ENCODE measurements around the gene LAMB4. TPM values are rescaled to one million over a fixed set of nuclear protein-coding genes. Genes with fewer than 3 reads are reported as not detected.

Gene LAMB4
- total and polyA plus RNA-seq, 2 experiments from 2014 or later = not detected

GRCh38 chr7:108017776-108018151 lies 112.4 kb downstream of the LAMB4 start:
- H2AFZ ChIP-seq = no peak overlapping the region
- no peaks in the 10 kb centered on the region for H3K79me2 ChIP-seq (replicated peaks; ENCODE audit: insufficient read depth)
- Mint-ChIP-seq H3K4me1 (no peaks in the 10 kb centered on the region; the same call in 2 of the 3 replicates), H3K27ac (no peak overlapping the region), H3K36me3 (ENCODE audit: low read depth) (no peaks in the 10 kb centered on the region), H3K4me3 (no peak overlapping the region), H3K9me3 (no peaks in the 10 kb centered on the region), H3K27me3 (ENCODE audit: insufficient read depth, low read depth, poor library complexity) (peaks cover 2% of the 10 kb centered on the region)
- no peak for TF ChIP-seq EZH2 (IDR thresholded peaks at IDR 0.05; ENCODE audit: low read depth, unreplicated experiment)
- TF ChIP-seq CREB1 (CRISPR knock-in tag; IDR thresholded peaks at IDR 0.05; ENCODE audit: low read depth) = no peak
- no peak for TF ChIP-seq REST (IDR thresholded peaks at IDR 0.05; ENCODE audit: unreplicated experiment)
- no peak for TF ChIP-seq ZNF114 (CRISPR knock-in tag; IDR thresholded peaks at IDR 0.05)
- no peak for TF ChIP-seq STAT1 (IDR thresholded peaks at IDR 0.05; ENCODE audit: unreplicated experiment)
- TF ChIP-seq ZNF462 (CRISPR knock-in tag; IDR thresholded peaks at IDR 0.05) = no peak
- H3K4me3 ChIP-seq = no peak overlapping the region
- H3K9me2 ChIP-seq (ENCODE audit: insufficient read depth) = no peaks in the 10 kb centered on the region
- H3K27ac ChIP-seq (ENCODE audit: low read depth) = no peak overlapping the region
- H3F3A ChIP-seq (replicated peaks; ENCODE audit: low read depth) = no peaks in the 10 kb centered on the region
- DNase-seq (ENCODE audit: low spot score) (no peak), ATAC-seq (no peak)
- no peaks in the 10 kb centered on the region for H3K4me1 ChIP-seq (ENCODE audit: insufficient read depth)
- no peaks in the 10 kb centered on the region for H3K27me3 ChIP-seq (ENCODE audit: insufficient read depth)
- H3K36me3 ChIP-seq (ENCODE audit: insufficient read depth) = no peaks in the 10 kb centered on the region
- H4K20me1 ChIP-seq (replicated peaks; ENCODE audit: insufficient read depth) = no peaks in the 10 kb centered on the region
- no peak overlapping the region for H3K4me2 ChIP-seq

Data from GM23338 (cell line).